MCF 10A (cell line): ENCODE data around the gene CHD3. TPM values are rescaled to one million over a fixed set of nuclear protein-coding genes. Genes with fewer than 3 reads are reported as not detected.

Source experiments
- BruUV-seq: library from RNA; stranded (reverse); fragments of 400-500 nt; replicated peaks from 2 replicates; lab custom pipeline; 2021; lab: Mats Ljungman, UMichigan
- CTCF ChIA-PET: fragments of 300-600 bp; sonication (Branson Sonifier 250); formaldehyde crosslinking; extraction: SDS; loops from one replicate; lab custom pipeline; 2021; ENCODE audit warnings: antibody characterized with exemption, inconsistent platforms; lab: Yijun Ruan, JAX
- POLR2A ChIA-PET: fragments of 300-600, 350-650 bp; sonication (Branson Sonifier 250); formaldehyde crosslinking; extraction: SDS; loops from one replicate; lab custom pipeline; 2020; ENCODE audit warnings: antibody characterized with exemption, inconsistent platforms; lab: Yijun Ruan, JAX
- DNase-seq: peaks from one replicate; pipeline ENCODE4 v3.0.0-alpha.2; 2018; ENCODE audit not compliant: unreplicated experiment
- H3K27ac Mint-ChIP-seq: one replicate; pipeline ENCODE4 v1.8.0; 2022; ENCODE audit warnings: mild to moderate bottlenecking, low read depth, mixed read lengths; ENCODE audit not compliant: unreplicated experiment
- H3K27me3 Mint-ChIP-seq: one replicate; pipeline ENCODE4 v1.8.0; 2022; ENCODE audit warnings: mixed read lengths; ENCODE audit not compliant: insufficient read depth, unreplicated experiment
- H3K36me3 Mint-ChIP-seq: one replicate; pipeline ENCODE4 v1.8.0; 2022; ENCODE audit warnings: mild to moderate bottlenecking, moderate library complexity, mixed read lengths; ENCODE audit not compliant: insufficient read depth, unreplicated experiment
- H3K4me1 Mint-ChIP-seq: one replicate; pipeline ENCODE4 v1.8.0; 2022; ENCODE audit warnings: mixed read lengths; ENCODE audit not compliant: insufficient read depth, unreplicated experiment
- H3K4me3 Mint-ChIP-seq: one replicate; pipeline ENCODE4 v1.8.0; 2022; ENCODE audit warnings: mild to moderate bottlenecking, moderate library complexity, mixed read lengths; ENCODE audit not compliant: unreplicated experiment
- H3K9me3 Mint-ChIP-seq: one replicate; pipeline ENCODE4 v1.8.0; 2022; ENCODE audit warnings: mixed read lengths; ENCODE audit not compliant: unreplicated experiment
- CTCF ChIP-seq: fragments of 200-600 bp; IDR thresholded peaks from one replicate; pipeline ENCODE4 v1.8.0; 2022; ENCODE audit warnings: antibody characterized with exemption, mild to moderate bottlenecking; ENCODE audit not compliant: unreplicated experiment
- intact Hi-C: fragments of 100-400 bp; cut with micrococcal nuclease; formaldehyde crosslinking; loops from 2 replicates; pipeline ENCODE4 v1.14.1; 2022
- total RNA-seq: library from RNA; stranded (reverse); gene quantifications from 2 replicates; pipeline ENCODE4 v1.2.3, GENCODE V29; 2022

Gene CHD3
- total RNA-seq, 1 experiment from 2014 or later = 87.1 TPM

DNA sequence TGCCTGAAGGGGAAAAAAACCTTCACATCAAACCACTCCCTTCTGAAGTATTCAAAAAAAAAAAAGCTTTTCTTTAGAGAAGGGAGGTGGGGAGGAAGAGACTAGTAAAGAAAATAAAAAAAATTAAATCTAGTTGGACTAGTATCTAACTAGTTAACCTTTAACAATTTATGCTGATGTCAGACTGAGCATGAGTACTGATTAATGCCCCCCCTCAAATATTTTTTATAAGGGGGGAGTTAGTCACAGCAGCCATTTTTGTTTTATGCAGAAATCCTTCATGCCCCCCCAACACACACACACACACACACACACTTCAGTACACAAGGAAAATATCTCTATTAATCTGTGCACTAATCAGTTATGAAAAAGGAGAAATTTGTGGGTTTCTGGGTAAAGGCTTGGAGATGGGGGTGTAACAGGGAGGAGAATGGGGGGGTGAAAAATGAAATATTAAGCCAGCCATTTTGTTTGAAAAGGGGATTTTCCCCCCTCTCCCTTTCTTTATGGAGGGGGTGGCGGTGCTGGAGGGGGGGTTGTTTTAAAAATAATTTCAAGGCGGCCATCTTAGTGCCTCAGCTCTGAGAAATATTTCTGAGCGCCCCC lies 4.7 kb upstream of the CHD3 start:
- ChIA-PET CTCF (interaction anchor here (0.6 to 1.5 kb wide), 2 partner anchors 10 to 143 kb away, joined by 3 read pairs; no protein-coding TSS in a partner anchor), POLR2A (interaction anchor here (0.6 to 2.5 kb wide), 11 partner anchors 9 to 848 kb away, joined by 3 to 23 read pairs (median 5); partner anchors contain the start of genes CNTROB, NAA38 and SLC16A13)
- Mint-ChIP-seq H3K9me3 (no peaks in the 10 kb centered on the region), H3K27ac (peak overlapping the region; percentile 46), H3K27me3 (no peaks in the 10 kb centered on the region), H3K4me3 (no peak overlapping the region), H3K36me3 (no peaks in the 10 kb centered on the region), H3K4me1 (no peaks in the 10 kb centered on the region)
- BruUV-seq = no TSS peak
- no peak for TF ChIP-seq CTCF
- intact Hi-C loops = no loop called here
- DNase-seq = no peak

- no peaks in the 10 kb centered on the region for H3K27me3 Mint-ChIP-seq
- no TSS peak for BruUV-seq
- ChIA-PET POLR2A (interaction anchor here (0.5 to 2.5 kb wide), 5 partner anchors 8 to 48 kb away, joined by 3 to 23 read pairs (median 4); partner anchors contain the start of genes CYB5D1 and NAA38), CTCF (no interaction called here)
- TF ChIP-seq CTCF = no peak
- no peak for DNase-seq
- H3K36me3 Mint-ChIP-seq = peaks cover 8% of the 10 kb centered on the region
- no peaks in the 10 kb centered on the region for H3K9me3 Mint-ChIP-seq
- no peak overlapping the region for H3K4me3 Mint-ChIP-seq
- H3K4me1 Mint-ChIP-seq = no peaks in the 10 kb centered on the region
- H3K27ac Mint-ChIP-seq = peak overlapping the region; percentile 46
- intact Hi-C loops = no loop called here
Observed at GRCh38 chr17:7884581-7885366, 3.8 kb upstream of the CHD3 start.

DNA sequence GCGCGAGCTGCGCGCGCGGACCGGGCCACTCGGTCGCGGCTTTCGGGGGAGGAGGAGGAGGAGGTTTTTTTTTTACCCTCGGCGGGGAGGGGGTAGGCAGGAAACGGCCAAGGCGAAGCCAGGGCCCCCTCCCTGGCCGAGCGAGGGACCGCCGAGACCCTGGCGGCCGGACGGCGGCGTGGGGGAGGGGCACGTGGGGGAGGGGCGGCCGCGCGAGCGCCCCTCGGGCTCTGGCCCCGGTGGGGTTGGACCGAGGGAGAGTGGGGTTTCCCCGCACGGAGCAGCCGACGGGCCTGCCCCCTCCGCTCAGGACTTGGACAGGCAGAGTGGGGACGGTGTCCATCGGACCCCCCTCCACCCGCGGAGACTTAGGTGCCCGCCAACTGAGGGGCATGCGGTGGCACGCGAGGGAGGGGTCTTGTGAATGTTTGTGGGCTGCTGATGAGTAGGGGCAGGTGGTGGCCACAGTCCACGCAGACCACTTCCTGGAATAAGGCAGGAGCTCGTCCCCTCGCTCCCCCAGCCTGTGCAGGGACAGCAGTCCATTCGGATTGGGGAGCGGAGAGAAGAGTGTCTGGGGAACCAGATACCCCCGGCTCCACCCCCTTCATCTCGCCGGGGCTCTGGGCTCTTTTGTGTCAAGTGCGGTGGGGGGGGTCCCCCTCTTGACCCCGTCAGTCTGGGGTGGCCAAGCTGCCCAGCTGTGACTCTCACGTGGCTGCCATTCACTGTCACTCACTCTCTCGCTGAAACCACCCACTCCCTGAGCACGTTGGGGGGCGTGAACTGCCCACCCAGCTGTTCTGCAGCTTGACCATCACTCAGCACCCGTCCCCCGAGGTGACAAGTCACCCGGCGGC lies 3.0 kb upstream of the CHD3 start:
- POLR2A ChIA-PET = interaction anchor here (0.5 to 2.2 kb wide), 18 partner anchors 9 to 327 kb away, joined by 3 to 12 read pairs (median 3); partner anchors contain the start of genes CYB5D1, NAA38, RNF227 and TNFSF13
- TF ChIP-seq CTCF = no peak
- CTCF ChIA-PET = interaction anchor here (0.6 to 1.3 kb wide), 5 partner anchors 20 to 104 kb away, joined by 3 to 6 read pairs (median 3); partner anchors contain the start of gene KDM6B
- Mint-ChIP-seq H3K9me3 (no peaks in the 10 kb centered on the region), H3K4me1 (no peaks in the 10 kb centered on the region), H3K4me3 (no peak overlapping the region), H3K36me3 (peaks cover 16% of the 10 kb centered on the region), H3K27me3 (no peaks in the 10 kb centered on the region), H3K27ac (no peak overlapping the region)
- DNase-seq = peak; percentile 49
- BruUV-seq = no TSS peak
- intact Hi-C loops = loop anchor here (2.0 kb wide), 1 partner anchor 49 kb away; no protein-coding TSS in a partner anchor
